ENCODE results near the gene MORN1.

- no peak for TF ChIP-seq EZH2 (IDR thresholded peaks at IDR 0.05; ENCODE audit: low read length)
- TF ChIP-seq, protein P1, sequence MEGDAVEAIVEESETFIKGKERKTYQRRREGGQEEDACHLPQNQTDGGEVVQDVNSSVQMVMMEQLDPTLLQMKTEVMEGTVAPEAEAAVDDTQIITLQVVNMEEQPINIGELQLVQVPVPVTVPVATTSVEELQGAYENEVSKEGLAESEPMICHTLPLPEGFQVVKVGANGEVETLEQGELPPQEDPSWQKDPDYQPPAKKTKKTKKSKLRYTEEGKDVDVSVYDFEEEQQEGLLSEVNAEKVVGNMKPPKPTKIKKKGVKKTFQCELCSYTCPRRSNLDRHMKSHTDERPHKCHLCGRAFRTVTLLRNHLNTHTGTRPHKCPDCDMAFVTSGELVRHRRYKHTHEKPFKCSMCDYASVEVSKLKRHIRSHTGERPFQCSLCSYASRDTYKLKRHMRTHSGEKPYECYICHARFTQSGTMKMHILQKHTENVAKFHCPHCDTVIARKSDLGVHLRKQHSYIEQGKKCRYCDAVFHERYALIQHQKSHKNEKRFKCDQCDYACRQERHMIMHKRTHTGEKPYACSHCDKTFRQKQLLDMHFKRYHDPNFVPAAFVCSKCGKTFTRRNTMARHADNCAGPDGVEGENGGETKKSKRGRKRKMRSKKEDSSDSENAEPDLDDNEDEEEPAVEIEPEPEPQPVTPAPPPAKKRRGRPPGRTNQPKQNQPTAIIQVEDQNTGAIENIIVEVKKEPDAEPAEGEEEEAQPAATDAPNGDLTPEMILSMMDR (optimal IDR thresholded peaks at IDR 0.05 in 1 of 3, IDR thresholded peaks at IDR 0.05 in 1 of 3, conservative IDR thresholded peaks at IDR 0.05 in 1 of 3; ENCODE audit: extremely low read depth in 1 of 3, insufficient read depth in 2 of 3, low read length in 3 of 3) = no peak
These were observed 36.6 kb downstream of the MORN1 start for GRCh38 chr1:2354511-2355372.
